SK-N-MC (cell line): ENCODE data around the gene SFTPA1.

ENCODE experiments used
- EZH2 ChIP-seq: fragments of 200-600 bp; sonication (generic); IDR thresholded peaks from one replicate; pipeline ENCODE4 v1.6.1; 2017; ENCODE audit warnings: antibody characterized with exemption
- FOXP2 ChIP-seq: optimal IDR thresholded peaks from 2 replicates; pipeline ENCODE3; 2011; ENCODE audit warnings: mild to moderate bottlenecking, moderate library complexity; ENCODE audit not compliant: insufficient read depth; ENCODE audit errors: extremely low read length, control extremely low read depth
- POLR2AphosphoS5 ChIP-seq: IDR thresholded peaks from 2 replicates; pipeline ENCODE4 v1.6.1; 2012; ENCODE audit warnings: mild to moderate bottlenecking, low read depth, low read length, borderline replicate concordance

DNA sequence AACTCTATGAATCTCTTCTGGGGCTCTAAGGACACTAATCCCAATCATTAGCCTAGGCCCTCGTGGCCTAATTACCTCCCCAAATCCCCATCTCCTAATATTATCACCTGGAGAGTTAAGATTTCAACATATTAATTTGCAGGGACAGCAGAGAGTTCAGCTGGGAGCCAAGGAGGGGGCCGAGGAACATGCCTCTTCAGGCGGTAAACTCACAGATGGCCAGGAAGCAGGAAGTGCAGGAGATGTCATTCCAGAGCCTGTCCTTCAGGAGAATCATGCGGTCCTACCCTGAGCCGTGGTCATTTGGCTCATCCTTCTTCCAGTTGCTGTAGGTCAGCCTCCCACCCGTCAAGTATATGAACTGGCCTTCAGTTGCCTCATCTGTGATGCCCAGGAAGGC lies 28.6 kb upstream of the SFTPA1 start:
- TF ChIP-seq EZH2 (no peak), POLR2AphosphoS5 (no peak), FOXP2 (no peak)
